Mononuclear cell (primary cell): Measurements from ENCODE around the gene SHISA6. TPM values are rescaled to one million over a fixed set of nuclear protein-coding genes. Genes with fewer than 3 reads are reported as not detected.

Experiments used
- H3K27me3 ChIP-seq: 2 replicates; pipeline ENCODE4 v1.6.0; 2011; ENCODE audit warnings: low read length, control low read depth; ENCODE audit not compliant: insufficient read depth
- H3K4me1 ChIP-seq: 2 replicates; pipeline ENCODE4 v1.5.1; 2011; ENCODE audit warnings: mild to moderate bottlenecking, low read length, control low read depth; ENCODE audit not compliant: insufficient read depth
- H3K4me3 ChIP-seq: 2 replicates; pipeline ENCODE4 v1.5.1; 2011; ENCODE audit warnings: mild to moderate bottlenecking, low read length, moderate library complexity
- H3K9me3 ChIP-seq: 2 replicates; pipeline ENCODE4 v1.5.1; 2011; ENCODE audit warnings: low read depth, mild to moderate bottlenecking, control low read depth, low read length
- total RNA-seq: library from RNA; depleted of rRNA; stranded (reverse); fragments of >200 nt; gene quantifications from one replicate; pipeline ENCODE4 v1.2.3, GENCODE V29; 2012

Gene SHISA6
- total RNA-seq, result not detected

DNA sequence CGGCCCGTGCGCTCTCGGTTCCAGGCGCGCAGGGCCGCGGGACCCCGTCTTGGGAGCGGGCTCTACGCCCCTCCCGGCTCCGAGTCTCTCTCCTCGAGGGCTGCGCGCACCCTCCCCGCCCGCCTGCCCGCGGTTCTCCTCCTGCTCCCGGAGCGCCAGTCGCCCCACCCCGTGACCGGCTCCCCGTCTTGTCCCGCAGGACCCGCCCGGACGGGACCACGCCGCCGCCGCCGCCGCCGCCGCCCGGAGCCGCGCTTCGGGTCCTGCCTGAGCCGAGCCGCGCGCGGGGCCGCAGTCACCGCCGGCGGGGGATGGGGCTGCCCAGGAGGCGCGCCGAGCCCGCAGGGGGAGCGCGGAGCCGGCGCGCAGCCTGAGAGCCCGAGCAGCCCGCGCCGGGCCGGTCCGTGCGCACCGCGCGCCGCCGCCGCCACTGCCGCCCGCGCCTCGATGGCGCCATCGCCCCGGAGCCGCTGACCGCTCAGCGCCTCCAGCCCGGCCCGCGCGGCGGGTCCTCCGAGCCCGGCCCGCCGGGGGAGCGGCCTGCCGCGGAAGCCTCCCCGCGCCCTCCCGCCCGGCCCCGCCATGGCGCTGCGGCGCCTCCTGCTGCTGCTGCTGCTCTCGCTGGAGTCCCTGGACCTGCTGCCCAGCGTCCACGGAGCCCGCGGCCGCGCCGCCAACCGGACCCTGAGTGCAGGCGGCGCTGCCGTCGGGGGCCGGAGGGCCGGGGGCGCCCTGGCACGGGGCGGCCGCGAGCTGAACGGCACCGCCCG, at the start of gene SHISA6:
SHISA6 (plus strand) TSS at position 373 of the 770 bp plus-strand sequence.
- H3K4me1 ChIP-seq, result no peaks in the 10 kb centered on the region
- no peaks in the 10 kb centered on the region for H3K9me3 ChIP-seq
- H3K4me3 ChIP-seq, result no peak within 1 kb of the TSS
- H3K27me3 ChIP-seq, result peaks cover 22% of the 10 kb centered on the region

DNA sequence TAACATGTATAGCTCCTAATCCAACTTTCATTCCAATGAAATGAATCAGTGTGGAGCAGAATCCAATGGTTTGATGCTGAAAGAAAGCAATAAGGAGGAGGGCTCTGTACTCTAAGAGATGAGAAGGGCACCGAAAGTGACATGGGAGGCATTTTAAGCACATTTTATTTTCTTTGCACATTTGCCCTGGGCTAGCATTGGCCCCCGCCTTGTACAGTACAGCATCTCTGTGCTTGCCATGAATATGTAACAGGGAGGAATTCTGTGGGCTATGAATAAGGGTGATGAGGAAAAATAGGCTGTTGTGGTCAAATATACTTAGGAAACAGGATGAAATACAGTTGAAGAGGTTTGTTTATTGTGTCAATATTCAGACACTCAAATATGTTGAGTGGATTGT, 45.2 kb upstream of the SHISA6 start:
- no peaks in the 10 kb centered on the region for H3K27me3 ChIP-seq
- no peaks in the 10 kb centered on the region for H3K9me3 ChIP-seq
- H3K4me3 ChIP-seq, result no peak overlapping the region
- no peaks in the 10 kb centered on the region for H3K4me1 ChIP-seq

DNA sequence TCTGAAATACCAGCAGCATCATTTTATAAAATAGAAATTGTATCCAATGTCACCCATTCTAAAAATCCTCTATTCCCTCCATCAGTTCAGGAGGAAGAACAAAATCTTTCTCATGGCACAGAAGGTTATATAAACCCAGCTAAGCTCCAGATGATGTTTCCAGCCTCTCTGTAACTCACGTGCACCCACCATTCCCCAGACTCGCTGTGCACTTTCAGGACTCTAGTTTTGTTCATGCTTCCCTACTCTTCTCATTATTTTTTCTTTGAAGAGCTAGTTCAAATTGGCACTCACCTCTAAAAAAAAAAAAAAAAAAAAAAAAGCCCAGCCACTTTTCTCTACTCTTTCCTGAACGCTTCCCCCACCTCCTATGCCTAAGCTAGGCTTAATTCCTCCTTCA, 36.0 kb upstream of the SHISA6 start:
- no peaks in the 10 kb centered on the region for H3K27me3 ChIP-seq
- no peak overlapping the region for H3K4me3 ChIP-seq
- no peaks in the 10 kb centered on the region for H3K4me1 ChIP-seq
- no peaks in the 10 kb centered on the region for H3K9me3 ChIP-seq

DNA sequence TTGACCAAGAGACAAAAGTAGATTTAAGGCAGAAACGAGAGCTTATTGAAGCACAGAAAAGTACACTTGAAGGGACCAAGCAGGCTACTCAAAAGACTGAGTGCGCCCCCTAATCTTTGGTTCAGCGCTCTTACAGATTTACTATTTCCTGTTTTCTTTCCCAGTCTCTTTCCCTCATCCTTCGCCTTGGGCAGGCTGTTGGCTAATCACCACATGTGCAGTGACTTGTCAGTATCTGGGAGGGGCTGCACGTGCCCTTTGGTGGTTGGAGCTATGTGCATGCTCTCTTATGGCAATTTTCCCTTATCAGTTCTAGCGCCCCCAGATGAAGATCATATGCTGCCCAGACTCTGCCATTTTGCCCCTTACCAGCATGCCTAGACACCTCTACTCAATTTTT, 35.4 kb upstream of the SHISA6 start:
- Histone ChIP-seq H3K27me3 (no peaks in the 10 kb centered on the region), H3K4me3 (no peak overlapping the region), H3K4me1 (no peaks in the 10 kb centered on the region), H3K9me3 (no peaks in the 10 kb centered on the region)

DNA sequence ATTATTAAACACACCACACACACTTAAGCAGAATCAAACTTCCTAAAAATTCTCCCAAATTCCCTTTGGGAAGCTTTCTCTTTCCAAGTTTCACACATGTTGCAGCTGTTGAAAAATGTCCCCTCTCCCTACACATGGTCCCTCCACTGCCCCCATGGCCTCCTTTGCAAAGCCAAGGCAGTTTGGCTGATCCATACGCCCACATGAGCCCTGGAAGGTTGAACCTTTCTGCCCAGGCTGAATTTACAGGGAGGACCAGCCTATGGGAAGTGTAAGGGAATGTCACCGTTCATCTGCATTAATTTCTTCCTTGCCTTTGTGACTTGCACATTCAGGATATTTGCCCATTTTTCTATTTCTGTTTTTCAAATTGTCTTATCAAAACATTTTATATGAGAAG, 31.1 kb upstream of the SHISA6 start:
- Histone ChIP-seq H3K4me3 (no peak overlapping the region), H3K9me3 (no peaks in the 10 kb centered on the region), H3K4me1 (no peaks in the 10 kb centered on the region), H3K27me3 (no peaks in the 10 kb centered on the region)

DNA sequence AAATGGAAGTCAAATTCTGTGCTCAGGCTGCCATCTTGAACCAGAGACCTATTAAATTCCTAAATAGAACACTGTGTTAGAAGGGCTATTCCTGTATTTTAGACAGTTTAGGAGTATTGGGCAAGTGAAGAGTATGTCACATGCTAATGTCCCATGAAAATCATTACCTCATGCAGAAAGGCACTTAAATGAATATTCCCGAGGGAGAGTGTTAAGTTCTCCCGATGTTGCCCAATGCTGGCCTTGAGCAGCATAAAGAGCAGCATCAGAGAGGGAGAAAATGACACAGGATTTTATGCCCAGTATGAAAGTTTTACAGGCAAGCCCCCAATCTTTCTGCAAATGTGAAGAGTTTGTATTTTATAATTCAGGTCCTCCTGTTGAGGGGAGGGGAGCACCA, 28.2 kb upstream of the SHISA6 start:
- no peaks in the 10 kb centered on the region for H3K9me3 ChIP-seq
- no peaks in the 10 kb centered on the region for H3K27me3 ChIP-seq
- H3K4me1 ChIP-seq, result no peaks in the 10 kb centered on the region
- H3K4me3 ChIP-seq, result no peak overlapping the region

DNA sequence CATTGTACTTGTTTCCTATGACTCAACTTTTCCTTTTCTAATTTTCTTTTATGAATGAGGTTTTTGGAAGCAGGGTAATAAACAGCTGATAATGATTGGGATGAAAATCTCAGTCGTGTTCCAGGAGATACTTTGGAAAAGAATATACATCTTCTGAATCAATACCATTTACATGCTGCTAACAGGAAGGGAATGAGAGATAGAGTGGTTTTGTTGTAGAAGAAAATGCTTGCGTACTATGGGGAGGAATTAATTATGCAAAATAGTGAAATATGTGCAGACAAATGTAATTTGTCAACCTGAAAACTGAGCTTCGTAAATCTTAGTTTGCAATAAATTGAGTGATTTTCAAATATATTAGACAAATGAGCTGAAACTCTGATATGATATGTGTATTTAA, 24.0 kb upstream of the SHISA6 start:
- Histone ChIP-seq H3K27me3 (no peaks in the 10 kb centered on the region), H3K4me3 (no peak overlapping the region), H3K9me3 (no peaks in the 10 kb centered on the region), H3K4me1 (no peaks in the 10 kb centered on the region)

DNA sequence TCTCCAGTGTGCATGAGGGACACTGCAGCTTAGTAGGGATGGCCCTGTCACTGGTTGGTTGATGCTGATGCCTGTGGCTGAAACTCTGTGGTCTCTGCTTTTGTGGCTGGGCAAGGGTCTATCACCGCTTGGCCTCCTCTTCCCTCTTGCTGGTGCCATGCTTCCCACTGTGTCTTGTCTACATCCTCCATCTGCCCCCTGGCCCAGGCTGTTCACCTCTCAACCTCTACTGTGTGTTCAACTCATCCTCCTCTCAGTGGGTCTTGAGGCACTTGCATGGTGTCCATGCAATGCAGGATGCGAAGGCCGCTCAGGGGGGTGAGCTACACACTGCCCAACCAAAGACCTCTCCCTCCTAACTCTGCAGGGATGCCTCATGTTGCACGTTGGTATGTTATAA, 19.8 kb upstream of the SHISA6 start:
- Histone ChIP-seq H3K9me3 (no peaks in the 10 kb centered on the region), H3K4me3 (no peak overlapping the region), H3K27me3 (no peaks in the 10 kb centered on the region), H3K4me1 (no peaks in the 10 kb centered on the region)

DNA sequence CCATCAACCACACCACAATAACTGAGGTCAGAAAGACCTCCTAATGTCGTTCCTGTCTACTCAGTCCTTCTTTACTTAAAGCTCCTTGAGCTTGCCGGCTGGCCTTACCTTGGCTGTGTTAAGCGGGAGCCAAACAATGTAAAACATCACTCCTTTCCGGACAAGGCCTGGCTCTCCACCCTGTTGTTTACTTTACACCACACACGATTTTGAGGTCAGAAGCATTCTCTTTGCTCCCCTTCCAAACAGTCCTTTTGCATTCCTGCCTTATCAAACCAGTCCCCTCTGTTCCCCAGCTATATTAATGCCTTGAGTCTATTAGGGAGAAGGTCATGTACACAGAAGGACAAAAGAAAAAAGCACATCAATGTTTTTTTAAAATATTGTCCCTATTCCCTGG, 19.3 kb upstream of the SHISA6 start:
- Histone ChIP-seq H3K27me3 (no peaks in the 10 kb centered on the region), H3K4me1 (no peaks in the 10 kb centered on the region), H3K9me3 (no peaks in the 10 kb centered on the region), H3K4me3 (no peak overlapping the region)

DNA sequence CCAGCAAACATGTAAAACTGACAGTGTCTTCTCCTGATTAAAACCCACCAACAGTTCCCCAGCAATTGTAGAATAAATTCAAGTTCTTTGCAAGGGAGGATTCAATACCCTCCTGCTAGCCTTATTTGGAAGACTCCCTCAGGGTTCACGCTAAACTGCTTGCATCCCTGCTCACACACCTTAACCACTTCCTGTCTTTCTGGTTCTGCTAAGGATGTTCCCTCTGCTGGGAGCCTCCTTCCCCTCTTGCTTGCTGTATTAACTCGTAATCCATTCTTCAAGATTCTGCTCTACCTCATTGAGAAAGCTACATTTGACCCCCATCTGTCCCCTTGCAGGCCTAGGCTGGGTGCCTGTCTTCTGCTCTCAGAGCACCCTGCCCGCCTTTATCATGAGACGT, 2.3 kb upstream of the SHISA6 start:
- no peak overlapping the region for H3K4me3 ChIP-seq

DNA sequence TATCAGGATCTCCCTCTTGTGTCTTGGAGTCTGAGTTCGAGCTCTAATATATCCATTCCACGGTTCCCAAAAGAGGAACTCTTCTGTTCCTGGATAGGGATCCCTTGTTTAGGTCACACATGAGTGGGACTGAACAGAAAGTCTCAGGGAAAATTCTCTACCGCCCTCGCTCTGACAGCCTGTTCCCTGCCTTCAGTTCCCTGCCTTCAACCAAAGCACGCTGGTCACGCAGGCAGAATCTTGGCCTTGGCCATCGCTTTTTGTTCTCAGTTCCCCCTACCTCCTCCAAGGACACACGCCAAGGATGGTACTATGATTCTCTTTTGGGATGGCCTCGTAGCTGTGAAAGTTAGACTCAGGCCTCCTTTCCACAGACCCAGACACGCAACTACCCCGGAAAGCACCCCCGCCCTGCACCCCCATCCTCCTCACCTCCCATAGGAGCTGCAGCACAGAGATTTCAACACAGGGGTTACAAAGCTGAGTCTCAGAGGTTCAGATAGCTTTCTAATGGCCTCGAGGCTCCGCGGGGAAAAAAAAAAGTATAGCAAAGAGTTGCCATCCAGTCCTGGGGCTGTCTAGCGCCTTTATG, 1.5 kb upstream of the SHISA6 start:
- Histone ChIP-seq H3K27me3 (peaks cover 22% of the 10 kb centered on the region), H3K4me3 (no peak overlapping the region), H3K4me1 (no peaks in the 10 kb centered on the region)

More for the DNA sequence above, 2.3 kb upstream of the SHISA6 start:
- no peaks in the 10 kb centered on the region for H3K9me3 ChIP-seq
- H3K4me1 ChIP-seq, result no peaks in the 10 kb centered on the region
- H3K27me3 ChIP-seq, result peaks cover 22% of the 10 kb centered on the region

DNA sequence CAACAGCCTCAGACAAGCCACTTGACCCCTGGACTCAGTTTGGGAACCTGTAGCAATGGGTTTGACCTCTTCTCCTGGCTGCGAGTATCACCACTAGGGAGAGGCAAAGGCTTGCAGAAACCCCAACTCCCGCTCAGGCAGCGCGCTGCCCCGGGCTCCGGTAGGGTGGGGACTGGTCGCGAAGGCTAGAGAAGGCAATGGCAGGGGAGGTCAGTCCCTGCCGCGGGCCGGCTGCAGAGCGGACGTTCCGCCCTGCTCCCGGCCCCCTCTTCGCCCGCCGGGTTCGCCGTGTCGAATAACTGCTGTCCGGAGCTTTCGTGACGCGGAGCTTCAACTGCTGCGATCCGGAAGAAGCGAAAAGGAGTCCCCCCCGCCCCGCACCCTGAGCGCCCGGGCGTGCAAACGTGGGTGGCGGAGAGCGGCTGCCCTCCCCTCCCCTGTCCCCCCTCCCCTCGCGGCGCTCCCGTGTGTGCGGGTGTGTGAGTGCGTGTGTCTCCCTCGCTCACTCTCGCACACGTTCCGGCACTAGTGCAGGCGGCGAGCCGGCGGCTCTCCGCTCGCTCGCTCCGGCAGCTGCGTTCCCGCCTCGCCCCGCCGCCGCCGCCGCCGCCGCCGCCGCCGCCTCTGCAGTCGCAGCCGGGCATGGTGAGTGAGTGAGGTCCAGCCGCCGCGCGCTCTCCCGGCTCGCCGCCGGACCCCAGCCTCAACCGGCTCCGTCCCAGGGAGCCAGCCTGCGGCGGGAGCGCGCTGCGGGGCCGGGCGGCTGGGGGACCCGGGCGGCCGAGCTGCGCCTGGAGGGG, 772 bp upstream of the SHISA6 start:
- Histone ChIP-seq H3K9me3 (no peaks in the 10 kb centered on the region), H3K4me3 (no peak overlapping the region), H3K4me1 (no peaks in the 10 kb centered on the region), H3K27me3 (peaks cover 22% of the 10 kb centered on the region)

More for the DNA sequence above, 1.5 kb upstream of the SHISA6 start:
- no peaks in the 10 kb centered on the region for H3K9me3 ChIP-seq

DNA sequence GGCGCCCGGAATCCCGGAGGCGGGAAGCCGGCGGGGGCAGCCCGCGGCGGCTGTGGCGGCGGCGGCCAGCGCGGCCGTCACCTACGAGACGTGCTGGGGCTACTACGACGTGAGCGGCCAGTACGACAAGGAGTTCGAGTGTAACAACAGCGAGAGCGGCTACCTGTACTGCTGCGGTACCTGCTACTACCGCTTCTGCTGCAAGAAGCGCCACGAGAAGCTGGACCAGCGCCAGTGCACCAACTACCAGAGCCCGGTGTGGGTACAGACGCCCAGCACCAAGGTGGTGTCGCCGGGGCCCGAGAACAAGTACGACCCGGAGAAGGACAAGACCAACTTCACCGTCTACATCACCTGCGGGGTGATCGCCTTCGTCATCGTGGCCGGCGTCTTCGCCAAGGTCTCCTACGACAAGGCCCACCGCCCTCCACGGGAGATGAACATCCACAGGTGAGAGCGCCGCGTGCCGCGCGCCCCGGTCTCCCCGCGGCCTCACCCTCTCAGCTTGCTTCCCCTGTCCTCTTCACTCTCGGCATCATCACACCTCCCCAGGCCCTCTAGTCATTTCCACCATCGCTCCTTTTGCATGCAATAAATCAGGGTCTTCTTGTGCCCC, 706 bp downstream of the SHISA6 start:
- H3K9me3 ChIP-seq, result no peaks in the 10 kb centered on the region
- no peak overlapping the region for H3K4me3 ChIP-seq
- H3K27me3 ChIP-seq, result peaks cover 22% of the 10 kb centered on the region
- no peaks in the 10 kb centered on the region for H3K4me1 ChIP-seq

DNA sequence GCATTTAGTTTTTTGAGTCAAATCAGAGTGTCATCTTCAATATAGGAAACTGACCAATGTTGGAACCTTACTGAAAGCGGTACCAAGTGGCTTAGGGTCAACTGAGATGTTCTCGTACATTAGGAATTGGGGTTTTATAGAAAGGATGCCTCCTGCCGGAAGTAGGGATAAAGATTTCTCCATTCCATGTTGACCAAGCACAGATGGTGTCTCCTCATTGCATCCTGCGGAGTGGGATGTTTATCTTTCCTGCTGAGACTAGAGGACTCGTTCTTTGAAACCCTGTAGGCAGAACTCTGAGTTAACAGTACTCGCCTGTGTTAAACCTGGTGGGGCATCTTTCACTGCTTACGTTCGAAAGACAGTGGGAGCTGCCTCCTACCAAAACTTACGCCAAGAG, 1.4 kb downstream of the SHISA6 start:
- H3K9me3 ChIP-seq, result no peaks in the 10 kb centered on the region
- no peak overlapping the region for H3K4me3 ChIP-seq
- H3K4me1 ChIP-seq, result no peaks in the 10 kb centered on the region
- peaks cover 22% of the 10 kb centered on the region for H3K27me3 ChIP-seq

DNA sequence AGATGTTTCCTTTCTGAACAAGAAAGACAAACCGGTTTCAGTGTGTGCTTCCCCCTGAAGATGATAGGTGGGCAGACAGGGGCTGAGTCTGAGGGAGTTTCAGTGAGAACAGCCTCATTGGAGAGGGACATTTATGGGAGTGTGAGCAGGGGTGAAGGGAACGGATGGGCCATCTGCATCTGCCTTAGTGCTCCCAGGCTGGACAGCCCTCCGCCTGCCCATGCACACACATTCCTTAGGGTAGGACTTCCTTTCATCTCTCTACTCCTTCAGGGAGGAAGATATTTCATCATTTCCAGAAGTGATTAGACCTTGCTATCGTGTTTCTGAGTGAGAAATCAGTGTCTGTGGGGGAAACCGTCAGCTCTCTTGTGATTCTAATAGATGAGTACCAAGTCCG, 3.8 kb downstream of the SHISA6 start:
- Histone ChIP-seq H3K4me1 (no peaks in the 10 kb centered on the region), H3K27me3 (peaks cover 17% of the 10 kb centered on the region), H3K9me3 (no peaks in the 10 kb centered on the region), H3K4me3 (no peak overlapping the region)
